ENCODE data around the gene ENSA. TPM values are rescaled to one million over a fixed set of nuclear protein-coding genes. Genes with fewer than 3 reads are reported as not detected.
"Not testable (repeated sequence)": the region's sequence is repeated elsewhere in the genome, so short reads cannot be mapped to it uniquely, and the experiment has no call there.

The ENSA gene
- total RNA-seq, 1 experiment from 2014 or later, result 212 TPM

GRCh38 chr1:150601540-150601939 is 27.9 kb downstream of the ENSA start:
- Histone ChIP-seq H3K4ac (ENCODE audit: low read depth, low read length) (no peak overlapping the region), H3K79me2 (ENCODE audit: insufficient read depth, low read length) (no peaks in the 10 kb centered on the region), H3K27me3 (ENCODE audit: insufficient read depth, low read length) (no peaks in the 10 kb centered on the region), H3K23me2 (ENCODE audit: insufficient read length, low read depth, low read length, poor library complexity, severe bottlenecking) (no peaks in the 10 kb centered on the region), H3K79me1 (ENCODE audit: insufficient read depth, low read depth, low read length, poor library complexity, severe bottlenecking) (no peaks in the 10 kb centered on the region), H3K9ac (ENCODE audit: extremely low read depth, insufficient read length, low read length) (no peak overlapping the region), H2BK12ac (ENCODE audit: insufficient read length, low read depth, low read length) (no peak overlapping the region), H4K5ac (ENCODE audit: insufficient read length, low read depth, low read length) (no peak overlapping the region), H2AFZ (ENCODE audit: low read length) (no peak overlapping the region), H3K4me2 (ENCODE audit: insufficient read depth, insufficient read length, low read length) (no peak overlapping the region), H3K14ac (ENCODE audit: insufficient read depth, low read length) (no peak overlapping the region), H3K9me3 (ENCODE audit: control insufficient read depth, low read depth, low read length) (no peaks in the 10 kb centered on the region), H2BK20ac (ENCODE audit: low read depth, low read length, poor library complexity, severe bottlenecking) (no peak overlapping the region), H4K8ac (replicated peaks; ENCODE audit: insufficient read length, low read depth, low read length) (no peak overlapping the region), H2AK5ac (ENCODE audit: insufficient read length, low read length) (no peak overlapping the region), H4K91ac (ENCODE audit: insufficient read length, low read depth, low read length) (no peak overlapping the region), H3K23ac (ENCODE audit: insufficient read length, low read depth, low read length) (no peak overlapping the region), H2BK5ac (ENCODE audit: insufficient read length, low read length) (no peak overlapping the region), H4K20me1 (ENCODE audit: control insufficient read depth, insufficient read depth, insufficient read length) (no peaks in the 10 kb centered on the region), H3K18ac (ENCODE audit: insufficient read length, low read depth, low read length) (no peak overlapping the region), H2BK120ac (ENCODE audit: low read depth, low read length, poor library complexity, severe bottlenecking) (no peak overlapping the region), H3K4me1 (ENCODE audit: insufficient read depth, low read length) (peaks cover 5% of the 10 kb centered on the region; the same call in 1 of the 2 replicates), H3T11ph (ENCODE audit: low read length) (no peak overlapping the region), H3K56ac (ENCODE audit: insufficient read length, low read depth, low read length) (no peak overlapping the region), H3K27ac (ENCODE audit: insufficient read length, low read depth, low read length) (no peak overlapping the region), H2BK15ac (ENCODE audit: low read depth, low read length) (no peak overlapping the region)
- Mint-ChIP-seq H3K27me3 (ENCODE audit: low read depth) (no peaks in the 10 kb centered on the region), H3K4me3 (no peak overlapping the region), H3K9me3 (no peaks in the 10 kb centered on the region), H3K27ac (no peak overlapping the region), H3K36me3 (ENCODE audit: insufficient read depth in 1 of 3, low read depth in 3 of 3) (peaks cover 5 to 16% (median 11%) of the 10 kb centered on the region in 3 experiments; a peak in 6 of 7 replicates), H3K4me1 (peaks cover 16 to 25% of the 10 kb centered on the region in 2 experiments)
- no peak for TF ChIP-seq CTCF (conservative IDR thresholded peaks at IDR 0.05)
- DNase-seq, result no peak

- H3K36me3 Mint-ChIP-seq (ENCODE audit: insufficient read depth in 1 of 3, low read depth in 3 of 3), result peaks cover 19 to 33% (median 22%) of the 10 kb centered on the region in 3 experiments
- H3K23ac ChIP-seq (ENCODE audit: insufficient read length, low read depth, low read length); H2AK5ac ChIP-seq (ENCODE audit: insufficient read length, low read length); H2BK5ac ChIP-seq (ENCODE audit: insufficient read length, low read length); H4K5ac ChIP-seq (ENCODE audit: insufficient read length, low read depth, low read length); H3K56ac ChIP-seq (ENCODE audit: insufficient read length, low read depth, low read length); H2AFZ ChIP-seq (ENCODE audit: low read length); H3K27me3 Mint-ChIP-seq (ENCODE audit: low read depth); H4K8ac ChIP-seq (replicated peaks; ENCODE audit: insufficient read length, low read depth, low read length); H2BK12ac ChIP-seq (ENCODE audit: insufficient read length, low read depth, low read length); H3K4me1 ChIP-seq (ENCODE audit: insufficient read depth, low read length); H2BK20ac ChIP-seq (ENCODE audit: low read depth, low read length, poor library complexity, severe bottlenecking); H3K9me3 ChIP-seq (ENCODE audit: control insufficient read depth, low read depth, low read length); H3K23me2 ChIP-seq (ENCODE audit: insufficient read length, low read depth, low read length, poor library complexity, severe bottlenecking); H3T11ph ChIP-seq (ENCODE audit: low read length); DNase-seq; H3K27ac ChIP-seq (ENCODE audit: insufficient read length, low read depth, low read length); H4K20me1 ChIP-seq (ENCODE audit: control insufficient read depth, insufficient read depth, insufficient read length); H3K4ac ChIP-seq (ENCODE audit: low read depth, low read length); H2BK15ac ChIP-seq (ENCODE audit: low read depth, low read length); H3K9ac ChIP-seq (ENCODE audit: extremely low read depth, insufficient read length, low read length); H3K4me2 ChIP-seq (ENCODE audit: insufficient read depth, insufficient read length, low read length); H3K79me2 ChIP-seq (ENCODE audit: insufficient read depth, low read length); H4K91ac ChIP-seq (ENCODE audit: insufficient read length, low read depth, low read length); H3K4me3 Mint-ChIP-seq; H2BK120ac ChIP-seq (ENCODE audit: low read depth, low read length, poor library complexity, severe bottlenecking); H3K27me3 ChIP-seq (ENCODE audit: insufficient read depth, low read length); H3K18ac ChIP-seq (ENCODE audit: insufficient read length, low read depth, low read length); H3K79me1 ChIP-seq (ENCODE audit: insufficient read depth, low read depth, low read length, poor library complexity, severe bottlenecking); H3K14ac ChIP-seq (ENCODE audit: insufficient read depth, low read length): not testable (repeated sequence)
- peak overlapping the region in 1 of 3 experiments; percentile 70; a peak in 1 of 7 replicates for H3K27ac Mint-ChIP-seq
- H3K9me3 Mint-ChIP-seq, result peaks cover 7 to 12% of the 10 kb centered on the region in 2 experiments
- no CpG with 5 or more reads among the region's 4 CpGs for WGBS (ENCODE audit: extremely low coverage, insufficient read length, low lambda C conversion rate)
- peaks cover 2 to 19% of the 10 kb centered on the region in 2 experiments for H3K4me1 Mint-ChIP-seq
These were observed 31.1 kb downstream of the ENSA start for GRCh38 chr1:150598346-150598745.
